Naive thymus-derived CD4-positive, alpha-beta T cell (primary cell): ENCODE data around the gene TBX15. TPM values are rescaled to one million over a fixed set of nuclear protein-coding genes. Genes with fewer than 3 reads are reported as not detected.

ENCODE experiments used
- ATAC-seq: fragments of 150-1000 bp; cut with Tn5 transposase; 2 replicates; pipeline ENCODE4 v1.10.0; 2021; ENCODE audit warnings: mild to moderate bottlenecking, moderate library complexity
- CTCF ChIA-PET: fragments of 350-600 bp; sonication (Branson Sonifier 250); formaldehyde crosslinking; loops from one replicate; lab custom pipeline; 2021; ENCODE audit warnings: antibody characterized with exemption; lab: Charles Lee
- POLR2A ChIA-PET: fragments of 350-600 bp; sonication (Branson Sonifier 250); formaldehyde crosslinking; loops from one replicate; lab custom pipeline; 2021; ENCODE audit warnings: antibody characterized with exemption, inconsistent platforms; lab: Charles Lee
- DNase-seq, 9 donors: peaks; one replicate each; pipeline versions ENCODE4 v3.0.0 to v3.0.0-alpha.2; 2020 to 2022; ENCODE audit warnings: mixed read lengths in 1 of 9
- H3K27ac ChIP-seq: one replicate; pipeline ENCODE4 v1.7.0; 2013; ENCODE audit warnings: mild to moderate bottlenecking, low read depth, low read length, moderate library complexity
- H3K27me3 ChIP-seq, 2 donors: one replicate each; pipeline ENCODE4 v1.7.0; 2013; ENCODE audit warnings: low read length in 2 of 2, mild to moderate bottlenecking in 2 of 2, moderate library complexity in 2 of 2; ENCODE audit not compliant: control insufficient read depth in 2 of 2, insufficient read depth in 2 of 2
- H3K36me3 ChIP-seq, 3 experiments: 1 replicate in 2 of 3; 2 replicates in 1 of 3; pipeline ENCODE4 v1.7.0; 2013; ENCODE audit warnings: low read length in 3 of 3, mild to moderate bottlenecking in 3 of 3, moderate library complexity in 1 of 3; ENCODE audit not compliant: insufficient read depth in 3 of 3, control insufficient read depth in 2 of 3
- H3K4me1 ChIP-seq, 2 donors: one replicate each; pipeline ENCODE4 v1.7.0; 2013; ENCODE audit warnings: low read length in 2 of 2, mild to moderate bottlenecking in 2 of 2, moderate library complexity in 1 of 2; ENCODE audit not compliant: control insufficient read depth in 2 of 2, insufficient read depth in 2 of 2
- H3K4me3 ChIP-seq: 2 replicates; pipeline ENCODE4 v1.7.0; 2013; ENCODE audit warnings: mild to moderate bottlenecking, low read length
- H3K9me3 ChIP-seq, 3 experiments: 1 replicate in 2 of 3; 2 replicates in 1 of 3; pipeline ENCODE4 v1.7.0; 2013; ENCODE audit warnings: low read length in 3 of 3; ENCODE audit not compliant: control insufficient read depth in 2 of 3
- H3K27ac Mint-ChIP-seq, 9 donors: one replicate each; pipeline ENCODE4 v1.8.0; 2020 to 2022; ENCODE audit warnings: mixed read lengths in 9 of 9, mild to moderate bottlenecking in 8 of 9, moderate library complexity in 5 of 9, inconsistent platforms in 2 of 9
- H3K27me3 Mint-ChIP-seq, 5 donors: one replicate each; pipeline ENCODE4 v1.8.0; 2021 to 2022; ENCODE audit warnings: mixed read lengths in 5 of 5, mild to moderate bottlenecking in 1 of 5
- H3K36me3 Mint-ChIP-seq, 5 donors: one replicate each; pipeline ENCODE4 v1.8.0; 2020 to 2022; ENCODE audit warnings: mixed read lengths in 5 of 5, mild to moderate bottlenecking in 3 of 5, inconsistent platforms in 1 of 5
- H3K4me1 Mint-ChIP-seq, 7 donors: one replicate each; pipeline ENCODE4 v1.8.0; 2020 to 2022; ENCODE audit warnings: mixed read lengths in 7 of 7, mild to moderate bottlenecking in 3 of 7, inconsistent platforms in 1 of 7
- H3K4me3 Mint-ChIP-seq, 10 donors: one replicate each; pipeline ENCODE4 v1.8.0; 2020 to 2022; ENCODE audit warnings: mild to moderate bottlenecking in 10 of 10, mixed read lengths in 10 of 10, moderate library complexity in 6 of 10, inconsistent platforms in 2 of 10
- H3K9me3 Mint-ChIP-seq, 11 donors: one replicate each; pipeline ENCODE4 v1.8.0; 2020 to 2022; ENCODE audit warnings: mixed read lengths in 11 of 11, mild to moderate bottlenecking in 4 of 11, inconsistent platforms in 1 of 11, moderate library complexity in 1 of 11
- intact Hi-C, 2 donors: fragments of 100-400 bp; cut with micrococcal nuclease; formaldehyde crosslinking; loops; one replicate each; pipeline ENCODE4 v1.15.1; 2023
- polyA plus RNA-seq, 2 donors: library from polyadenylated mRNA; unstranded; fragments of 300-500 nt; fragmentation: Illumina TruSeq; gene quantifications; one replicate each; pipeline ENCODE4 v1.2.3, GENCODE V29; 2021
- total RNA-seq, 6 experiments: library from RNA in 5 of 6; stranded (reverse) in 5 of 6; gene quantifications; 1 replicate in 5 of 6; 2 replicates in 1 of 6; pipeline ENCODE4 v1.2.3 and lab custom pipeline; 2021 to 2026

The TBX15 gene
- total and polyA plus RNA-seq, 7 experiments from 2014 or later = not detected

- DNase-seq (no peak), ATAC-seq (no peak)
- intact Hi-C loops = no loop called here
- Mint-ChIP-seq H3K27me3 (peaks cover 0 to 9% (median 0%) of the 10 kb centered on the region in 5 donors), H3K9me3 (peaks cover 0 to 12% (median 3%) of the 10 kb centered on the region in 11 donors), H3K27ac (no peak overlapping the region), H3K4me1 (no peaks in the 10 kb centered on the region), H3K4me3 (no peak overlapping the region), H3K36me3 (no peaks in the 10 kb centered on the region)
- Histone ChIP-seq H3K4me1 (no peaks in the 10 kb centered on the region), H3K27ac (no peak overlapping the region), H3K27me3 (no peaks in the 10 kb centered on the region), H3K9me3 (no peaks in the 10 kb centered on the region), H3K36me3 (no peaks in the 10 kb centered on the region), H3K4me3 (no peak overlapping the region)
- CTCF ChIA-PET = no interaction called here
- POLR2A ChIA-PET = no interaction called here
Observed at GRCh38 chr1:118914379-118915161, 73.6 kb downstream of the TBX15 start.

- H3K9me3 Mint-ChIP-seq = peaks cover 0 to 13% (median 3%) of the 10 kb centered on the region in 11 donors
- ATAC-seq (no peak), DNase-seq (no peak)
- no peaks in the 10 kb centered on the region for H3K36me3 Mint-ChIP-seq
- no peaks in the 10 kb centered on the region for H3K36me3 ChIP-seq
- intact Hi-C loops = no loop called here
- POLR2A ChIA-PET = no interaction called here
- H3K4me3 Mint-ChIP-seq = no peak overlapping the region
- H3K27me3 Mint-ChIP-seq = peaks cover 0 to 9% (median 0%) of the 10 kb centered on the region in 5 donors
- CTCF ChIA-PET = no interaction called here
- H3K27ac Mint-ChIP-seq = no peak overlapping the region
- no peaks in the 10 kb centered on the region for H3K27me3 ChIP-seq
- no peaks in the 10 kb centered on the region for H3K4me1 ChIP-seq
- H3K27ac ChIP-seq = no peak overlapping the region
- no peak overlapping the region for H3K4me3 ChIP-seq
- H3K4me1 Mint-ChIP-seq = no peaks in the 10 kb centered on the region
- no peaks in the 10 kb centered on the region for H3K9me3 ChIP-seq
Observed at GRCh38 chr1:118913818-118914217, 74.3 kb downstream of the TBX15 start.

- intact Hi-C loops = no loop called here
- Histone ChIP-seq H3K4me3 (no peak overlapping the region), H3K9me3 (no peaks in the 10 kb centered on the region), H3K27ac (no peak overlapping the region), H3K36me3 (no peaks in the 10 kb centered on the region), H3K27me3 (no peaks in the 10 kb centered on the region), H3K4me1 (no peaks in the 10 kb centered on the region)
- no peak overlapping the region for H3K4me3 Mint-ChIP-seq
- no peaks in the 10 kb centered on the region for H3K4me1 Mint-ChIP-seq
- ATAC-seq (no peak), DNase-seq (no peak)
- no peak overlapping the region for H3K27ac Mint-ChIP-seq
- H3K36me3 Mint-ChIP-seq = no peaks in the 10 kb centered on the region
- POLR2A ChIA-PET = no interaction called here
- H3K27me3 Mint-ChIP-seq = peaks cover 0 to 9% (median 0%) of the 10 kb centered on the region in 5 donors
- H3K9me3 Mint-ChIP-seq = peaks cover 0 to 9% (median 2%) of the 10 kb centered on the region in 11 donors
- CTCF ChIA-PET = no interaction called here
Observed at GRCh38 chr1:118912574-118912973, 75.6 kb downstream of the TBX15 start.

GRCh38 chr1:118911571-118911970 lies 76.6 kb downstream of the TBX15 start:
- intact Hi-C loops = no loop called here
- H3K4me1 Mint-ChIP-seq = no peaks in the 10 kb centered on the region
- ATAC-seq = no peak
- H3K27ac Mint-ChIP-seq = no peak overlapping the region
- Histone ChIP-seq H3K27ac (no peak overlapping the region), H3K36me3 (no peaks in the 10 kb centered on the region), H3K27me3 (no peaks in the 10 kb centered on the region), H3K4me3 (no peak overlapping the region), H3K9me3 (no peaks in the 10 kb centered on the region), H3K4me1 (no peaks in the 10 kb centered on the region)
- DNase-seq = no peak
- ChIA-PET POLR2A (no interaction called here), CTCF (no interaction called here)
- H3K27me3 Mint-ChIP-seq = peaks cover 0 to 9% (median 0%) of the 10 kb centered on the region in 5 donors
- peaks cover 0 to 9% (median 1%) of the 10 kb centered on the region in 11 donors for H3K9me3 Mint-ChIP-seq
- no peak overlapping the region for H3K4me3 Mint-ChIP-seq
- H3K36me3 Mint-ChIP-seq = no peaks in the 10 kb centered on the region

GRCh38 chr1:118907466-118907865 lies 80.7 kb downstream of the TBX15 start:
- no peak overlapping the region for H3K27ac Mint-ChIP-seq
- Histone ChIP-seq H3K4me1 (no peaks in the 10 kb centered on the region), H3K9me3 (no peaks in the 10 kb centered on the region), H3K27ac (no peak overlapping the region), H3K36me3 (no peaks in the 10 kb centered on the region), H3K27me3 (no peaks in the 10 kb centered on the region), H3K4me3 (no peak overlapping the region)
- intact Hi-C loops = no loop called here
- H3K4me1 Mint-ChIP-seq = no peaks in the 10 kb centered on the region
- ATAC-seq (no peak), DNase-seq (no peak)
- ChIA-PET CTCF (no interaction called here), POLR2A (no interaction called here)
- no peak overlapping the region for H3K4me3 Mint-ChIP-seq
- peaks cover 0 to 15% (median 1%) of the 10 kb centered on the region in 11 donors for H3K9me3 Mint-ChIP-seq
- H3K36me3 Mint-ChIP-seq = no peaks in the 10 kb centered on the region
- H3K27me3 Mint-ChIP-seq = peaks cover 0 to 7% (median 0%) of the 10 kb centered on the region in 5 donors

GRCh38 chr1:118905671-118906070 lies 82.5 kb downstream of the TBX15 start:
- intact Hi-C loops = no loop called here
- H3K9me3 ChIP-seq = no peaks in the 10 kb centered on the region
- no peaks in the 10 kb centered on the region for H3K4me1 ChIP-seq
- POLR2A ChIA-PET = no interaction called here
- no peak overlapping the region for H3K27ac ChIP-seq
- H3K36me3 Mint-ChIP-seq = no peaks in the 10 kb centered on the region
- DNase-seq = no peak
- H3K27me3 ChIP-seq = no peaks in the 10 kb centered on the region
- H3K36me3 ChIP-seq = no peaks in the 10 kb centered on the region
- peaks cover 0 to 15% (median 2%) of the 10 kb centered on the region in 11 donors for H3K9me3 Mint-ChIP-seq
- H3K27ac Mint-ChIP-seq = no peak overlapping the region
- H3K4me3 Mint-ChIP-seq = no peak overlapping the region
- H3K4me1 Mint-ChIP-seq = no peaks in the 10 kb centered on the region
- peaks cover 0 to 5% (median 0%) of the 10 kb centered on the region in 5 donors for H3K27me3 Mint-ChIP-seq
- CTCF ChIA-PET = no interaction called here
- no peak for ATAC-seq
- H3K4me3 ChIP-seq = no peak overlapping the region

- H3K27me3 ChIP-seq = no peaks in the 10 kb centered on the region
- no peak overlapping the region for H3K27ac Mint-ChIP-seq
- H3K27me3 Mint-ChIP-seq = peaks cover 0 to 5% (median 0%) of the 10 kb centered on the region in 5 donors
- intact Hi-C loops = no loop called here
- H3K9me3 Mint-ChIP-seq = peaks cover 0 to 15% (median 2%) of the 10 kb centered on the region in 11 donors
- H3K36me3 ChIP-seq = no peaks in the 10 kb centered on the region
- no peak overlapping the region for H3K4me3 ChIP-seq
- H3K4me1 Mint-ChIP-seq = no peaks in the 10 kb centered on the region
- H3K9me3 ChIP-seq = no peaks in the 10 kb centered on the region
- DNase-seq (no peak), ATAC-seq (no peak)
- no peak overlapping the region for H3K27ac ChIP-seq
- POLR2A ChIA-PET = no interaction called here
- H3K4me3 Mint-ChIP-seq = no peak overlapping the region
- no peaks in the 10 kb centered on the region for H3K4me1 ChIP-seq
- H3K36me3 Mint-ChIP-seq = no peaks in the 10 kb centered on the region
- CTCF ChIA-PET = no interaction called here
Observed at GRCh38 chr1:118905196-118905595, 82.9 kb downstream of the TBX15 start.
